Measurements from ENCODE around the gene SLC35F4.

The SLC35F4 gene

DNA sequence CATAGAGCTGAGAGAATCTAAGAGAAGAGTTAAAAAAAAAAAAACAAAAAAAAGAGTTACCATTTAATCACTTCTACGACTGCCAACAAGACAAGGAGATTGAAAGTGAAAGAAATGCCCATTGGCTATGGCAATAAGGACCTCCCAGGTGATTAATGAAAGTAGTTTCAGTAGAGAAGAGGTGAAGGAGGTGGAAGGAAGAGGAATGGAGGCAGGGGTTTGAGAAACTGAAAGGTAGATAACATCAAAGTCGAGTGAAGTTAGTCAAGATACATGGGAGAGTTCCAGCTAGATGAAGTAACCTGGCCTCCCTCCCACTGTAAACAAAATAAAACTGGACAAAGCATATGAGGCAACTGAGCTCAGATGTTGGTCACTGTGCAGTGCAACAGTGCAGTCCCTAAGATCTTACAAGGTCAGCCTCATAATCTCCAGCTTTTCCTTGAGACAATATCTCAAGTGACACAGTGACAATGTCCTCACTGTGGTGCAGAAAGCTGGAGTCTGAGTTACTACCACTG is 254.3 kb downstream of the SLC35F4 start:
- DNase-seq (ENCODE audit: low spot score), result no peak

DNA sequence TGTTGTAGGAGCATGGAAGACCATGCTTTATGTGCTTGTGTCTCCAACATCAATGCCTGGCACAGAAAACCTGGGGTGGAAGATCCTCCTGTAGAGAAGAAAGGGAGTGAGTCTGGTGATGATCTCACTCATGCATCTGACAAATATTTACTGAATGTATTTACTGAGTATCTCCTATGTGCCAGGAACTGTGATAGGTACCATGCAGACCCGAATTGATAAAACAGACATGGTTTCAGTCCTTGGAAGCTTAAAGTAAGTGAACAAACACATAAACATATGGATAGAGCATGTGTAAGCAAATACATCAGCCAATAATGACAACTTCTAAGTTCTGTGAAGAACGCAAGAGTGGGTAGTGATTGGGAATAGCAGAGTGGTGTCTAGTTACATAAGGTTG is 255.3 kb downstream of the SLC35F4 start:
- DNase-seq (ENCODE audit: low spot score), result no peak

DNA sequence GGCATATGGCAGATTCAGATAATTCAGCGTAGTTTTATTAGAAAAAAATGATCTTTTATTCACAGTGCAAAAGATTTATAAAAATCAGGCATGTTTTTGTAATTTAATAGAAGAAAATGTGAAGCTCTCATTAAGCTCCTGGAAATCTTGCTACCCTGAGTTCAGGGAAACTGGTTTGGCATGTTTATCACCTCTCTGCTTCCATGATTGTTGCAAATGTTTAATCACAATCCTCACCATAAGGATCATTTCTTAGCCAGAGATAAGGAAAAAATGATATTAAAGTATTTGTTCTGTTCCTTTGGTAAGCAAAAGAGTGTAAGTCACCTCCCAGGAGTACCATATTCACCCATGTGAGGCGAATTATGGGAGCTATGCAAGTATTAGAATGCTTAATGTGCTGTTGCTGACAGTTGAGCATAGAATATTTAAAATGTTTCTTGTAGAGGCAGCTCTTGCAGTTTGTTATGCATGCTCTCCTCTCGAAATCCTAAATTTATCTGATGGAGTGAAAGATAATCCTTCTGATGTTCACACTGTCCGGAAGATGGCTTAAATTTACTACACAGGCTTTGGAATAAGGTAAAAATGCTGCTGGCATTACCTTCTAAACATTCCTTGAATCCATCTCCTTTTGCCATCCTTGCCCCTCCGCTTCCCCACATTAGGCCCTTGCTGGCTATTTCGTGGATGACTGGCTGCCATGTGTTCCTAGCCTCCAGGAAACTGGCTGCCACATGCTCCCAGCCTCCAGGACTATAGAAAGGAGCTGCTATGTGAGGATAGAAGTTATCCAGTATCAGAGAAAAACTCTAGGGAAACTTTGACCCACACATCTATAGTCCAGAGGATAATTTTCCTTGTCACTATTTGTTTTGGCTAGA is 256.5 kb downstream of the SLC35F4 start:
- no peak for DNase-seq (ENCODE audit: low spot score)

DNA sequence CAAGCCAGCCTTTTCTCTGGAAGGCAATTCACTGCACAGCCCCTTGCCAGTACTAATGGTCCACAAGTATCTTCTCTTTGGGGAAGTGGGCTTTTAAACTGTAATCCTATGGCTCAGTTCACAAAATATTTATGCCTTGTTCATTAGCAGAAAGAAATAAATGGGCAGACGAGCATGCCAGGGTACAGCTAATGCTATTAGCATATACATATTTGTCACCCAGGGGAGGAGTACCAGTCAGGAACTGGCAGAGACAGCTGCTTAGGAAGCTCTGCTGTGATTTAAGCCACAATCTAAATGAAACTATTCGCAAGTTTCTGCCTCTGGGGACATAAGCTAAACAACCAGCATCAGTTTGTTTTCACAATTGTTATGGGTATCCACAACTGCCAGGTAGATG is 258.8 kb downstream of the SLC35F4 start:
- no peak for DNase-seq (ENCODE audit: low spot score)

DNA sequence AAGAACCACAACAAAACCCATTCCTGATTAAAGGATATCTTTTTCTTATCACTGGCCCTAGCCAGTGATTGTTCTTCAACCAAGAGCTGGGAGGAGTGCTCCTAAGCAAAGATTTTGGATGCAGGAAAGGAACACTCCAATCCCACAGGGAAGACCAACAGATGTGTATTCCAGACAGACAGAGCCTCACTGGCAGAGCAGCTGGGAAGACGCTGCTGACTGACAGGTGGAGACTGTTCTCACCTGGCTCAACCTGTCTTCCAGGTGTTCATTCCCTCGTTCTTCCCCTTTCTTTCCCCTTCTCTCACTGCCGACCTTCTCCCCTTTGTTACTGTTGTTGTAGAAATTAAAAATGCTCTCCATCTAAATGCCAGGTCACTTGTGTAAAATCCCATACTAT is 282.5 kb downstream of the SLC35F4 start:
- DNase-seq (ENCODE audit: low spot score), result no peak

DNA sequence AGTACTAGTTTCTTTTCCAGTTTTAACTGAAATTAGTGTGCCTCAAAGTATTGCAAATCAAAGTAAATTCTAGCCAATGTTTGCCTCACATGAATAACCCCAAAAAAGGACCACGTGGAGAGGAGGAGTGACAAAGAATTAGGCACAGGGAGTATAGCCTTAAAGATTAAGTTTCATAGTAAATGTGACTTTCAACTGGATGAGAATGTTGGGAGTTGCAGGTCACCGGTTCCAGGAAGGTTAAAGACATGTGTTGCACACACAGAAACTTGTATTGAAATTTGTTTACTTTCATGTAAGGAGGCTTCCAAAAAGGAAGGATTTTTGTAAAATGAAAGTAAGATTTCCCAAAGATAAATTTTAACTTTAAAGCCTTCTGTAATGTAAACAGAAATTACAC is 283.1 kb downstream of the SLC35F4 start:
- no peak for DNase-seq (ENCODE audit: low spot score)

DNA sequence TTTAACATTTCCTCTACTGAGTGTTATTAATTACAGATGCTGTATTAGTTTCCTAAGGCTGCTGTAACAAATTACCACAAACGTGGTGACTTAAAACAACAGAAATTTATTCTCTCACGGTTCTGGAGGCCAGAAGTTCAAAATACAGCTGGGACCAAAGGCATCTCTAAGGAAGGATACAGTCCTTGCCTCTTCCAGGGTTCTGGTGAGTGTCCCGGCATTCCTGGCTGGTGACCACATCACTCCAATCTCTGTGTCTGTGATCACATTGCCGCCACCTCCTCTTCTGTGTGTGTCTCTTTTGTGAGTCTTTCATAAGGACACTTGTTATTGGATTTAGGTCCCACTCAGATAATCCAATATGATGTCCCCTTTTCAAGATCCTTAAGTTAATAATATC is 287.1 kb downstream of the SLC35F4 start:
- DNase-seq (ENCODE audit: low spot score), result no peak

DNA sequence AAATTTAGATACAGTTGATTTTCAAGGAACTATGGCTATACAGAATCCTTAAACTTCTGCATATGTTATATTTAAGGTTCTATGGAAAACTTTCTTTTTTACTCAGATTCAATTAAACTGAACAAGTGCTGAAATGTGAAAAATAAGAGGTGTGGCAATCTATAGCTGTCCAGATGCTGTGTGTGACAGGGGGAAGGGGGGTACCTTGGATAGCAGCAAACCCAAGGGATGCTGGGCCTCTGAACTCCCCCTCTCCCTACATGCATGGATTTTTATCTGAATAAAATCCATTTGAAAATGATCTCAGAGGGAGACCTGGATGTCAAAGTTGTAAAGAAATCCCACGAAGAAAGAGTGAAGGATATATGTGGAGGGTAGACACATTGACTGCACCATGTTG is 289.4 kb downstream of the SLC35F4 start:
- DNase-seq (ENCODE audit: low spot score), result no peak

DNA sequence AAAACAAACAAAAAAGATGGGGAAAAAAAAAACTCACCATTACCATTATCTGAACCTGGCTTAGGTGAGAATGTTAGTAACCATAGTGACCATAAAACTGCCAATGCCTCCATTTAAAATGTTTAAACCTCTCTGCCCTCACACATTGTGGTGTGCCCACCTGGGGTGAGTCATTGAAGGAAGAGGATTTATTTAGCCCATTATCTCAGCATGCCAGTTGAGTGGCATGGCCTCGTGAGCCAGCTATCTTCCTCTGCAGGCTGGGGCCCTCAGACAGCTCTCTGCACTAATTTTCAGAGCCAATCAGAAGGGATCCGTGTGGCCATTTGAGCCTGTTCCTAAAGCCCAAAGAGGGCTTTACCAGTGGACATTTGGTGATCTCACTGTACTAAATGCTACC is 290.4 kb downstream of the SLC35F4 start:
- DNase-seq (ENCODE audit: low spot score), result no peak

DNA sequence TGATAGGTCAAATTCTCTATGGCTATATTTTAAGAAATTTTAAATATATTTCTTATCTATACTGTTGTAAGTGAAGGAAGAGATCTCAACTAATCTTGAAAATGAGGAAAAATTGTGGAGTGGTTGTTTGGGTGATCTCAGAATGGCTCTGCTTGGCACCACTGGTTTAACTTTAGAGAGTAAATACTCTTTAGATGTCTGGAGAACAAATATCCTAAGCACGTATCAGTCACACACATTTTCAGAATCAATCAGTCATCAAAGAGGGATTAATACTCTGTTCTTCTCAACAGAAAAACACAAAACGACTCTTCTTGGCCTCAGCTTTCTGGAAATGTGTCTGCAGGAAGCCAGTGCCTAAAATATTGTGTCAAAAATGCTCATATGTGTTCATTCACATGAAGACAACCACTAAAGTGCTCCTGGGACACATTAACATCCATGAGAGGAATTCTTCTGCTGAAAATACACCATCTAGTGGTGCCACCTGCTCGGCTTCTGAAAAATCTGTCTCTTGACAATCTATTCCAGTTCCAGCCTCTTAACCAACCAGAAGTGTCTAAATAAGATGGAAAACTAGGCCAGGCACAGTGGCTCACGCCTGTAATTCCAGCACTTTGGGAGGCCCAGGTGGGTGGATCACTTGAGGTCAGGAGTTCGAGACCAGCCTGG is 291.1 kb downstream of the SLC35F4 start:
- no peak for DNase-seq (ENCODE audit: low spot score)

DNA sequence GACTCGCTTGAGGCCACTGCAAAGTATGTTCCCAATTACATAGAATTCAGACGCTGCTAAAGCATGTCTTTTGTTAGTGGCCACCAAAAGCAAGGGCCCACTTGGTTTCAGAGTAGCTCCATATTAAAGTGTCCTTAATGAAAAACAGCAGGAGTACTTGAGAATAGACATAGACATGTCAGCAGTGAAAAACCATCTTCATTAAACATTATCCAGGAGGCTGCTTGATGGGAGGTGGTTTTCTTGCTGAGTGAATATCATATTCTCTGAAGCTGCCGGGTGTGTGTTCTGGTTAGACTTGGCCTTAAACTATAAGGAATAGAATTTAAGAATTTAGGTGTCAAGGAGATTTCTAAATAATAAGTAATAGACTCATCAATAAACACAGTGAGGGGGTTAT is 292.7 kb downstream of the SLC35F4 start:
- no peak for DNase-seq (ENCODE audit: low spot score)

DNA sequence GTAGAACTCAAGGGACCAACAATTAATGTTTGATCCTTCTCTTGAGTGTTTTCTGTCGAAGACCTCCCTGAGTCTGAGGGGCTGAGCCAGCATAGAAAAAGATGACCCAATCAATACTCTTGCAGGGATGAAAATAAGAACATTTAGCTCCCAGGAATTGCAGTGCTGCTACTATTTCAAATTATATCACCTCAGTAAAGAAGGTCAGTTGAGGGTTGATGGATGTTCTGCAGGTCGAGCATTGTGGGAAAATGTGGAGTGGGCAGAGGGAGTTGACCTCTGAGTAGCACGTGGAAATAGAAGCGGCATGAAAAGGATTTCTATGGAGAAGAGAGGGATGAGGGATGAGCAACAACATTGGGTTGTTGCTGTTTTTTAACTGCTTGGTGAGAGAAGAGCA is 297.3 kb downstream of the SLC35F4 start:
- DNase-seq (ENCODE audit: low spot score), result no peak

DNA sequence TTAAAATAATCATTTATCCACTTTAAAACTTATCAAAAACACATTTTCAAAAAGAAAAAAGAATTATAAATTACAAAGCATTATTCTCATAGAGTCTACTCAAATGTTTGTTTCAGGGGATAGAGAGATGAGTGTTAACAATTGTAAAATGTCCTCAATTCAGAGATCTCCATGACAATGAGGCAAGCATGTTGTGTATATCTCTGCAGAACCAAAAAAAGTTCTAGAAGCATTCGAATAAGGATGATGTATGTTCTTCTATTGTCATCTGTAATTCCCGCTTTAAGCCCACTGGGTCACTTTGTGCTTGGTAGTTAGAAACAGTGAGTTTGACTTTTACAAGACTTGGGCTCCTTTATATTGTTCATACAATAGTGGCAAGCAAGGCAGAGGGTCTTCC is 298.7 kb downstream of the SLC35F4 start:
- DNase-seq (ENCODE audit: low spot score), result no peak

DNA sequence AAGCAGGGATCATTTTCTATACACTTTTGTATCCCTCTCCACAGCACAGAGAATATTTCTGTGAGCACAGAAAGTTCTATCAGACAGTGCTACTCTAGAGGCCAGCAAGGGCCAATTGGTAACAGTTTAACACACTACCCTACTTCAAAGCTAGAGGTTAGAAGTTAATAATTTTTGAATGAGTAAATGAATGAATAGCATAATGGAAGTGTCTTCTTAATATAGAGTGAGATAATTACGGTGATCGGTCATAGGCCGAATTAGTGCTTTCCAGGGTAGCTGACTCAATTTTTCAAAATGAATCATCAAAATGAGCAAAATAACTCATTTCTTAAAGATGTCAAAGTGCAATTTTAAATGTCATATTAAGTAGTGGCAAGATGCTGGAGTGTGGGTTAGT is 305.2 kb downstream of the SLC35F4 start:
- DNase-seq (ENCODE audit: low spot score), result no peak

DNA sequence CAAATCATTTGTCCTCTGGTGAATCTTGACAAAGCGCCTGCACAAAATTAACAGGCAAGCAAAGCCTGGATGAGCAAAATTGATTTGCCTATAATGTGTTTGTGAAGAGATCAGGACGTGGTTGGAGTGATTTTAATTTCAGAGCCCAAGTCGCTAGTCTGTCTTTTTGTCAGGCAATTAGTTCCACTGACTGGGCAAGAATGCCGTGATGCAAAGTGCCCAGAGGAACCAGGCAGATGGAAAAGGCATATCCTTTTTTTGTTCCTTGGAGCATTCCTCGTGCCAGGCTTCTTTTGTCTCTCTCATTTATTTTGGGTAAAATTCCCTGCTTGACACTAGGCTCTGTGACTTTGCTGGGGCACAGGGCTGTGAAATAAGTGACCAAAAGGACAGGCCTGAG is 306.3 kb downstream of the SLC35F4 start:
- no peak for DNase-seq (ENCODE audit: low spot score)

DNA sequence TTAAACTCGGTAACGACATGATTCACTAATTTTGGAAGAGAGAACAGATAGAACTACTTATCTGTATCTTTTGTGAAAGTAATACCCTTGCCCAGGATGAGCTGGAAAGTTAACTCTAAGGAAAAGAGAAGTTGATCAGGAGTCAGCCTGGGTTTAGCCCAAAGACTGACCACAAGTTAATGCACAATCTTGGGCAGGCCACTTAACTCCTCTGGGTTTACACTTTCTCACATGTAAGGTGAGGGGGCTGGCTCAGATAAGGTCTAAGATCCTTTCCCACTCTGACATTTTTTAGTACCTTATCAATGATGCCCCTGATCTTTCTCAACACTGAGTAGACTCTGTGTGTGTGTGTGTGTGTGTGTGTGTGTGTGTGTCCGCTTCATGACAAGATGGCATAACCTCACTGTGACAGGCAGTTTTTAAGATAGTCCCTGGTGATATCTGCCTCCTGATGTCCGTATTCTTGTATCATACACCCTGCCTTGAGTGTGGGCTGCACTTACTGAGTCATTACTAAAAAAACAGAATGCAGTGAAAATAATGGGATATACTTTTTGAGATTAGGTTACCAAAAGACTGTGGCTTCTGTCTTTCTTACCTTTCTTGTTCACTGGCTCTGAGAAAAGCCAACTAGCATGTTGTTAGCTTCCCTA is 316.0 kb downstream of the SLC35F4 start:
- DNase-seq (ENCODE audit: low spot score), result no peak

DNA sequence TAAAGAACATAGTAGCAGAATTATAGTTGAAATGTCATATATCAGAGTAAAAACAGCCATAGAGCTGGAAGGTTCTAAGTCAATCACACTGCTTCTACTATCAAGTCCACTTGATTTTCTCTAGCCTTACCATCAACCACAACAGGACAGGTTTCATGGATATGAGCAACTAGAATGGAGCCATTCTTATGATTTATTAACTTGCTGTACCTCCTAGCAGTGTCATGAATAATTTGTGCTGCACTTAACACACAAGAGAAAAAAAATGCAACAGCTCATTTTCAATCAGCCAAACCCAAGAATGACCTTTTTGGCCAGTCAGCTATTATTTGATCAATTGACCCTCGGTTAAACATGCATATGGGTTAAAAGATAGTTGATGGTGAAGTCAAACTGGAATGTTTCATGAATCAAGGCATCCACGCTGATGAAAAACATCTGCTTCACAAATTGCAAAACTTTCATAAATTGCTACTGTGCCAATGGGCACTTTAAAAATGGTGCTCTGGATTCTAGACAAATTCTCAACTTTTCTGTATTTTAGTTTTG is 316.8 kb downstream of the SLC35F4 start:
- no peak for DNase-seq (ENCODE audit: low spot score)

DNA sequence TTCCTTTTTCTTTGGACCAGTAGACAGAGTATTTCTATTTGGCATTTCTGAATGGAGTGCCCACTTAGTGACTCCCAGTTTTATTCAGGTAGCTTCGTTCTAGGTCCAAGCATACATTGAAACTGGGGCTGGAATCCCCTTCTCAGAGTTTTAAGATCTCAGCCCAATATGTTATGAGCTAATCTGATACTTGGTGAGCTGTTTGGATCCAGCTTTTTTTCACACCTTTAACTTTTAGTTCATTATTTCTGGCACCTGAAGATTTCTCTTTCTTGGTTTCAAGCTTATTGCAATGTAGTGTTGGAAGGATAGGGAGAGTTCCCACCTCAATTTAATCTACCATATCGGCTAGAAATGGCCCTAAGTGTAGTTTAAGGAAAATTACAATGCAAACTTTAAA is 318.8 kb downstream of the SLC35F4 start:
- no peak for DNase-seq (ENCODE audit: low spot score)

DNA sequence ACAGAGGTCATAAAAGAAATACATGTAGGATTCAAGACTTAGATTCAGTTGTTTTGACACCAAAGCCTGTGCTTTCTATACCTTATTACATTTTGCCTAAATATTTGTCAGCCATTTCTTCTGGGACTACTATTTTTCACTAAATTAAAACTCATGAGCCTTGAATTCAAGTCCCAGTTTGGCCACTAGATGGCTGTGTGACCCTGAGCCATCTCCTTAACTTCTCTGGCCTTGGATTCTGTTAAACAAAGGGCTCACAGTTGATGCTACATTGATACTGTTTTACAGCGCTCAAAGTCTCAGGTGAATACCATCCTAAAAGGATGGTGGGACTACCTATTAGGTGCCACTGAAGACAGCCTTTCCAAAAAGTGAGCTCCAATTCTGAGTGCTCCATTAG is 332.7 kb downstream of the SLC35F4 start:
- DNase-seq (ENCODE audit: low spot score), result no peak

DNA sequence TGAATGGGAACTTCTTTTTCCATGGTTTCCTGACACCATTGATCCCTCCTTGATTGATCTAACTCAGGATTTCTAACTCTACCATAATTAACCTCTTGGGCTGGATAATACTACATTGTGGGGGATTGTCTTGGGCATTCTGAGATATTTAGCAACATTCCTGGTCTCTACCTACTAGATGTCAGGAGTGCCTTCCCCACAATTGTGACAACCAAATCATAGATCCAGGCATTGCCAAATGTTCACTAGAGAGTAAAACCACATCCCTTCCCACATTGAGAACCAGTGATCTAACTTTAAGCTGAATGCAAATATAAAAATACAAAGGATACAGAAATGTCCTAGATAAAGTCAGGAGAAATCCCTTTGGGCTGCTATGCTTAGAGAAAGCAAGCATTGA is 335.3 kb downstream of the SLC35F4 start:
- DNase-seq (ENCODE audit: low spot score), result no peak

DNA sequence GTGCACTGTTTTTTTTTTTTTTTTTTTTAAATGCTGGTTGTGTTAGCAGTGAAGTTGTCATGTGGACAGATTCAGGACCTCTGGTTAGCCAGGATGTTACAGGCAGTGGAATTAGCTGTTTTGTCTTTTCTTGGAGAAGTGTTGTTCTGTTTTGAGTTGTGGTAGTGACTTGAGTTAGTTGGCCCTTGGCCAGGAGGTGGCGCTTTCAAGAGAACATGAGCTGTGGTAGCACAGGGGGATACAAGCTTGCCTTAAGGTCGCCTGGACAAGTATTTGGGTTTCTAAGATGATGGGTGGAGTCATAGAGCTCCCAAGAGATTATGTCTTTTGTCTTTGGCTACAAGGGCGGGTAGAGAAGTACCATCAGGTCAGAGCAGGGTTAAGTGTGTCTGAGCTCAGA is 338.9 kb downstream of the SLC35F4 start:
- no peak for DNase-seq (ENCODE audit: low spot score)

DNA sequence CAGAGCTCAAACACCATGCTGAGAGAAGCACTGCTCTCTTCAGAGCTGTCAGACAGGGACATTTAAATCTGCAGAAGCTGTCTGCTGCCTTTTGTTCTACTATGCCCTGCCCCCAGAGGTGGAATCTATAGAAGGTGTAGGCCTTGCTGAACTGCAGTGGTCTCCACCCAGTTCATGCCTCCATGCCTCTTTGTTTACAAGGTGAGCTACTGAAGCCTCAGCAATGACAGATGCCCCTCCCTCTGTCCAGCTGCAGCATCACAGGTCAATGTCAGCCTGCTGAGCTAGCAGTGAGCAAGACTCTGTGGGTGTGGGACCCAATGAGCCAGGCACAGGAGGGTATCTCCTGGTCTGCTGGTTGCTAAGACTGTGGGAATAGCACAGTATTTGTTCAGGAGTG is 346.8 kb downstream of the SLC35F4 start:
- DNase-seq (ENCODE audit: low spot score), result no peak
